Peyer's patch (tissue), 4 donors: ENCODE results near the gene ATXN3L.

ENCODE experiments used
- CTCF ChIP-seq, 6 experiments: fragments of 450-650 bp in 4 of 6; fragments of 200-600 bp in 2 of 6; sonication (generic) in 1 of 6; IDR thresholded peaks; one replicate each; pipeline ENCODE4 v1.5.1; 2017 to 2019; ENCODE audit warnings: antibody characterized with exemption in 6 of 6, mild to moderate bottlenecking in 3 of 6, moderate library complexity in 1 of 6
- POLR2A ChIP-seq, 2 donors: fragments of 450-650 bp; IDR thresholded peaks; one replicate each; pipeline ENCODE4 v1.5.1; 2017; ENCODE audit warnings: antibody characterized with exemption in 2 of 2, mild to moderate bottlenecking in 2 of 2, moderate library complexity in 2 of 2

DNA sequence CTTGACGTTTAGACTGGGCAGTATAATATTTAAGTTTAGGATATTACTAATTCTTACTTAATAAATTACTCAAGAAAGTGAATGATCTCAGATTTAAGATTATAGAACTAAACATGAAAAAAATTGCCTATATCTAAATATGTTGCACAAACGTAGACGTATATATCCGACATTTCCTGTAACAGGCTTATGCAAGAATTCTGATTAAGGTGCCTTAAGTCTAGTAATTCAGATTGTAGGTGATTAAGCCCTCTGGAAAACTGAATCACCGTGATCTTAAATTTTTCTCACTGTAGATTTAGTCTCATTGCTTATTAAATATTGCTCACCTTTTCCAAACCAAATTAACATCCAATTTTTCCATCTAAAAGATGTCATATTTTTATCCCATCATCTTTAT, 24.0 kb downstream of the ATXN3L start:
- TF ChIP-seq CTCF (IDR thresholded peaks at IDR 0.05) = no peak
- TF ChIP-seq POLR2A (IDR thresholded peaks at IDR 0.05) = no peak
